ENCODE measurements around the gene CDC34. TPM values are rescaled to one million over a fixed set of nuclear protein-coding genes. Genes with fewer than 3 reads are reported as not detected.
A peak's percentile ranks its signal among the peaks of the same experiment; 100 is the strongest.

Gene CDC34
- total RNA-seq, 1 experiment from 2014 or later: 87.4 TPM

- Histone ChIP-seq H3K27ac (ENCODE audit: low read depth, low read length) (peak overlapping the region; percentile 17; the same call in 1 of the 2 replicates), H3K4me1 (ENCODE audit: control insufficient read depth in 1 of 2, insufficient read depth in 2 of 2, low read length in 2 of 2) (peaks cover 2 to 17% of the 10 kb centered on the region in 2 experiments; a peak in 3 of 4 replicates), H3K9me3 (ENCODE audit: control insufficient read depth in 1 of 2, insufficient read depth in 1 of 2, low read depth in 1 of 2, low read length in 2 of 2) (no peaks in the 10 kb centered on the region), H3K79me2 (ENCODE audit: insufficient read depth, low read length) (peaks cover 83% of the 10 kb centered on the region), H4K20me1 (ENCODE audit: insufficient read depth) (peaks cover 6% of the 10 kb centered on the region; the same call in 1 of the 2 replicates), H2AFZ (ENCODE audit: low read depth, low read length, poor library complexity, severe bottlenecking) (no peak overlapping the region), H3K4me2 (ENCODE audit: low read length) (no peak overlapping the region), H3K36me3 (ENCODE audit: control insufficient read depth in 1 of 2, insufficient read depth in 2 of 2, low read length in 2 of 2) (peaks cover 15 to 48% of the 10 kb centered on the region in 2 experiments), H3K9me2 (ENCODE audit: insufficient read depth) (no peaks in the 10 kb centered on the region), H3K9ac (ENCODE audit: low read length) (no peak overlapping the region), H3K27me3 (ENCODE audit: insufficient read depth, low read length) (no peaks in the 10 kb centered on the region), H3K4me3 (replicated peaks in 1 of 2; ENCODE audit: low read depth in 1 of 2, low read length in 2 of 2) (no peak overlapping the region)
- ChIA-PET RAD21 (ENCODE audit: low non-redundant PET in 1 of 2, low total read pairs in 2 of 2, uncharacterized antibody in 2 of 2, unreplicated experiment in 2 of 2) (no interaction called here), POLR2A (no interaction called here), CTCF (interaction anchor here (1.6 kb wide), 1 partner anchor 11 kb away, joined by 4 read pairs; no protein-coding TSS in a partner anchor)
- DNase-seq (ENCODE audit: low read depth, low spot score): no peak
- no TSS peak for BruUV-seq (replicated peaks)
- no peak for ATAC-seq
- TF ChIP-seq TCF7L2 (IDR thresholded peaks at IDR 0.05; ENCODE audit: borderline replicate concordance, extremely low read depth, insufficient read depth, insufficient read length) (no peak), CTCF (IDR thresholded peaks at IDR 0.05 in 2 of 3, conservative IDR thresholded peaks at IDR 0.05 in 1 of 3; ENCODE audit: borderline replicate concordance in 1 of 3, insufficient read depth in 1 of 3, low read depth in 2 of 3, low read length in 2 of 3) (0 out of 6 replicates have a peak, but pooled peaks of 1 of the 3 experiments have one; percentile 16), EGR1 (IDR thresholded peaks at IDR 0.05; ENCODE audit: low read depth) (no peak)
- intact Hi-C loops (cut with micrococcal nuclease): no loop called here
These were observed 46.2 kb downstream of the CDC34 start for GRCh38 chr19:577439-578392.
